ENCODE results near the gene ASB5. TPM values are rescaled to one million over a fixed set of nuclear protein-coding genes. Genes with fewer than 3 reads are reported as not detected.
A peak's percentile ranks its signal among the peaks of the same experiment; 100 is the strongest.

Gene ASB5
- total RNA-seq, 1 donor from 2014 or later = not detected

GRCh38 chr4:176271749-176272148, 2.7 kb upstream of the ASB5 start:
- no peak overlapping the region for H3K4me3 ChIP-seq (ENCODE audit: low read depth, low read length)
- DNase-seq (ENCODE audit: low read depth) = no peak
- no peak for TF ChIP-seq CTCF (conservative IDR thresholded peaks at IDR 0.05; ENCODE audit: low read depth, low read length)

GRCh38 chr4:176270669-176271068, 1.6 kb upstream of the ASB5 start:
- no peak for TF ChIP-seq CTCF (conservative IDR thresholded peaks at IDR 0.05; ENCODE audit: low read depth, low read length)
- peak; percentile 98 for DNase-seq (ENCODE audit: low read depth)
- H3K4me3 ChIP-seq (ENCODE audit: low read depth, low read length) = peak overlapping the region; percentile 2

GRCh38 chr4:176266026-176266425, 3.0 kb downstream of the ASB5 start:
- no peak for TF ChIP-seq CTCF (conservative IDR thresholded peaks at IDR 0.05; ENCODE audit: low read depth, low read length)
- no peak overlapping the region for H3K4me3 ChIP-seq (ENCODE audit: low read depth, low read length)
- no peak for DNase-seq (ENCODE audit: low read depth)

- TF ChIP-seq CTCF (conservative IDR thresholded peaks at IDR 0.05; ENCODE audit: low read depth, low read length) = no peak
- no peak for DNase-seq (ENCODE audit: low read depth)
- H3K4me3 ChIP-seq (ENCODE audit: low read depth, low read length) = no peak overlapping the region
Measured at GRCh38 chr4:176262243-176262642, 6.8 kb downstream of the ASB5 start.

GRCh38 chr4:176261481-176261880, 7.5 kb downstream of the ASB5 start:
- no peak for DNase-seq (ENCODE audit: low read depth)
- no peak overlapping the region for H3K4me3 ChIP-seq (ENCODE audit: low read depth, low read length)
- no peak for TF ChIP-seq CTCF (conservative IDR thresholded peaks at IDR 0.05; ENCODE audit: low read depth, low read length)

GRCh38 chr4:176261018-176261417, 8.0 kb downstream of the ASB5 start:
- TF ChIP-seq CTCF (conservative IDR thresholded peaks at IDR 0.05; ENCODE audit: low read depth, low read length) = no peak
- H3K4me3 ChIP-seq (ENCODE audit: low read depth, low read length) = no peak overlapping the region
- DNase-seq (ENCODE audit: low read depth) = no peak

- TF ChIP-seq CTCF (conservative IDR thresholded peaks at IDR 0.05; ENCODE audit: low read depth, low read length) = no peak
- no peak overlapping the region for H3K4me3 ChIP-seq (ENCODE audit: low read depth, low read length)
- DNase-seq (ENCODE audit: low read depth) = no peak
Measured at GRCh38 chr4:176259330-176260090, 9.5 kb downstream of the ASB5 start.

All from epithelial cell of proximal tubule (primary cell).